ENCODE measurements around the gene GFER.

Gene GFER

GRCh38 chr16:1974157-1975070 is 9.6 kb upstream of the GFER start:
- no peak for DNase-seq

- no peak for DNase-seq
Measured at GRCh38 chr16:1975432-1976215, 8.4 kb upstream of the GFER start.

- no peak for DNase-seq
Measured at GRCh38 chr16:1976216-1976520, 7.8 kb upstream of the GFER start.

GRCh38 chr16:1976951-1977874 is 6.8 kb upstream of the GFER start:
- DNase-seq, result no peak

GRCh38 chr16:1977875-1978268 is 6.1 kb upstream of the GFER start:
- DNase-seq, result no peak

- DNase-seq, result no peak
Measured at GRCh38 chr16:1978476-1979120, 5.4 kb upstream of the GFER start.

GRCh38 chr16:1979271-1980029 is 4.5 kb upstream of the GFER start:
- no peak for DNase-seq

GRCh38 chr16:1980030-1980769 is 3.8 kb upstream of the GFER start:
- DNase-seq, result no peak

- no peak for DNase-seq
Measured at GRCh38 chr16:1980770-1981087, 3.3 kb upstream of the GFER start.

GRCh38 chr16:1981398-1981836 is 2.6 kb upstream of the GFER start, which contains the start of gene NOXO1:
Gene NOXO1, minus strand, starts transcription at chr16:1981469. Its CDS starts 290 bp downstream, at chr16:1981179.
- DNase-seq, result no peak

GRCh38 chr16:1982013-1982433 is 2.0 kb upstream of the GFER start:
- DNase-seq, result no peak

- no peak for DNase-seq
Measured at GRCh38 chr16:1982991-1983543, 926 bp upstream of the GFER start.

GRCh38 chr16:1984347-1985225 is 593 bp downstream of the GFER start:
- DNase-seq, result no peak

GRCh38 chr16:1985466-1986150 is 1.6 kb downstream of the GFER start:
- DNase-seq, result no peak

- no peak for DNase-seq
Measured at GRCh38 chr16:1987198-1987597, 3.2 kb downstream of the GFER start.

GRCh38 chr16:1989209-1990100 is 5.5 kb downstream of the GFER start, which contains the start of gene SYNGR3:
Gene SYNGR3, plus strand, starts transcription at chr16:1989970. Its CDS starts 133 bp downstream, at chr16:1990103.
- DNase-seq, result peak in 2 of 5 experiments; percentile 6 to 35

- no peak for DNase-seq
Measured at GRCh38 chr16:1990101-1990350, 6.0 kb downstream of the GFER start.

Measured in T-helper 2 cell (primary cell).